GM23338 (cell line): Measurements from ENCODE around the gene ARPC5. TPM values are rescaled to one million over a fixed set of nuclear protein-coding genes. Genes with fewer than 3 reads are reported as not detected.

Source experiments
- ATAC-seq: fragments of 200-7000 bp; cut with Tn5 transposase; 3 replicates; pipeline ENCODE4 v1.9.1; 2020
- DNase-seq: peaks from one replicate; pipeline ENCODE4 v3.0.0-alpha.2; 2015; ENCODE audit warnings: low spot score
- H2AFZ ChIP-seq: fragments of 200-600 bp; sonication (generic); 2 replicates; pipeline ENCODE4 v1.8.0; 2016; ENCODE audit warnings: antibody characterized with exemption, mild to moderate bottlenecking, moderate library complexity
- H3F3A ChIP-seq: fragments of 200-600 bp; sonication (generic); replicated peaks from 2 replicates; pipeline ENCODE4 v1.8.0; 2017; ENCODE audit warnings: antibody characterized with exemption, mixed run types, low read depth
- H3K27ac ChIP-seq: fragments of 200-600 bp; sonication (generic); 2 replicates; pipeline ENCODE4 v1.6.1; 2016; ENCODE audit warnings: low read depth
- H3K27me3 ChIP-seq: fragments of 200-600 bp; sonication (generic); 2 replicates; pipeline ENCODE4 v1.8.0; 2016; ENCODE audit warnings: mild to moderate bottlenecking, mixed run types, moderate library complexity; ENCODE audit not compliant: insufficient read depth
- H3K36me3 ChIP-seq: fragments of 200-600 bp; sonication (generic); 2 replicates; pipeline ENCODE4 v1.8.0; 2016; ENCODE audit warnings: mild to moderate bottlenecking; ENCODE audit not compliant: insufficient read depth
- H3K4me1 ChIP-seq: fragments of 200-600 bp; sonication (generic); 2 replicates; pipeline ENCODE4 v1.8.0; 2016; ENCODE audit warnings: mild to moderate bottlenecking, moderate library complexity; ENCODE audit not compliant: insufficient read depth
- H3K4me2 ChIP-seq: fragments of 200-600 bp; sonication (generic); 2 replicates; pipeline ENCODE4 v1.7.1; 2017; ENCODE audit warnings: mixed run types
- H3K4me3 ChIP-seq: fragments of 200-600 bp; sonication (generic); 2 replicates; pipeline ENCODE4 v1.6.1; 2016; ENCODE audit warnings: mixed run types
- H3K79me2 ChIP-seq: fragments of 200-600 bp; sonication (generic); replicated peaks from 2 replicates; pipeline ENCODE4 v1.8.0; 2017; ENCODE audit warnings: mild to moderate bottlenecking; ENCODE audit not compliant: insufficient read depth
- H3K9me2 ChIP-seq: fragments of 200-600 bp; sonication (generic); 2 replicates; pipeline ENCODE4 v1.8.0; 2017; ENCODE audit not compliant: insufficient read depth
- H4K20me1 ChIP-seq: fragments of 200-600 bp; sonication (generic); replicated peaks from 2 replicates; pipeline ENCODE4 v1.8.0; 2017; ENCODE audit warnings: mild to moderate bottlenecking; ENCODE audit not compliant: insufficient read depth
- H3K27ac Mint-ChIP-seq: 2 replicates; pipeline ENCODE4 v1.8.0; 2020; ENCODE audit warnings: inconsistent platforms, mild to moderate bottlenecking, moderate library complexity, mixed read lengths
- H3K27me3 Mint-ChIP-seq: 3 replicates; pipeline ENCODE4 v1.8.0; 2022; ENCODE audit warnings: low read depth, mild to moderate bottlenecking, moderate library complexity, mixed read lengths, inconsistent platforms; ENCODE audit not compliant: insufficient read depth, poor library complexity
- H3K36me3 Mint-ChIP-seq: 3 replicates; pipeline ENCODE4 v1.8.0; 2021; ENCODE audit warnings: low read depth, mild to moderate bottlenecking, inconsistent platforms, moderate library complexity, mixed read lengths
- H3K4me1 Mint-ChIP-seq: 3 replicates; pipeline ENCODE4 v1.8.0; 2020; ENCODE audit warnings: mild to moderate bottlenecking, inconsistent platforms, mixed read lengths
- H3K4me3 Mint-ChIP-seq: 3 replicates; pipeline ENCODE4 v1.8.0; 2021; ENCODE audit warnings: moderate library complexity, mild to moderate bottlenecking, inconsistent platforms, mixed read lengths
- H3K9me3 Mint-ChIP-seq: 3 replicates; pipeline ENCODE4 v1.8.0; 2020; ENCODE audit warnings: moderate library complexity, mild to moderate bottlenecking, inconsistent platforms, mixed read lengths
- CREB1 ChIP-seq: fragments of 250-450 bp; sonication (Bioruptor Pico); IDR thresholded peaks from 2 replicates; pipeline ENCODE4 v1.5.0; 2020; ENCODE audit warnings: low read depth, mild to moderate bottlenecking, moderate library complexity
- CTCF ChIP-seq, 2 experiments: fragments of 200-600 bp in 1 of 2; sonication (generic) in 1 of 2; conservative IDR thresholded peaks; 2 replicates each; pipeline versions ENCODE4 v1.5.1 to v1.6.1; 2016 to 2017; ENCODE audit warnings: antibody characterized with exemption in 2 of 2, low read depth in 2 of 2, mild to moderate bottlenecking in 2 of 2, moderate library complexity in 1 of 2
- EZH2 ChIP-seq: fragments of 200-600 bp; sonication (generic); IDR thresholded peaks from one replicate; pipeline ENCODE4 v1.8.0; 2017; ENCODE audit warnings: antibody characterized with exemption, mild to moderate bottlenecking, low read depth; ENCODE audit not compliant: unreplicated experiment
- EZH2phosphoT487 ChIP-seq: fragments of 200-600 bp; sonication (generic); IDR thresholded peaks from one replicate; pipeline ENCODE4 v1.8.1; 2018; ENCODE audit warnings: antibody characterized with exemption; ENCODE audit not compliant: unreplicated experiment
- JUNB ChIP-seq: IDR thresholded peaks from one replicate; pipeline ENCODE4 v1.6.1; 2016; ENCODE audit warnings: antibody characterized with exemption; ENCODE audit not compliant: unreplicated experiment
- NANOG ChIP-seq: IDR thresholded peaks from 2 replicates; pipeline ENCODE4 v1.6.1; 2016; ENCODE audit warnings: antibody characterized with exemption, borderline replicate concordance
- STAT1 ChIP-seq: IDR thresholded peaks from one replicate; pipeline ENCODE4 v1.6.1; 2016; ENCODE audit warnings: antibody characterized with exemption; ENCODE audit not compliant: unreplicated experiment
- ZNF114 ChIP-seq: fragments of 250-450 bp; sonication (Bioruptor Pico); IDR thresholded peaks from 2 replicates; pipeline ENCODE4 v1.5.0; 2020; ENCODE audit warnings: mild to moderate bottlenecking, moderate library complexity
- ZNF331 ChIP-seq: fragments of 250-450 bp; sonication (Bioruptor Pico); IDR thresholded peaks from 2 replicates; pipeline ENCODE4 v1.5.0; 2020; ENCODE audit warnings: low read depth, mild to moderate bottlenecking, moderate library complexity
- ZNF462 ChIP-seq: fragments of 250-450 bp; sonication (Bioruptor Pico); IDR thresholded peaks from 2 replicates; pipeline ENCODE4 v1.5.0; 2020; ENCODE audit warnings: mild to moderate bottlenecking, moderate library complexity
- polyA plus RNA-seq: library from polyadenylated mRNA; unstranded; fragments of >200 nt; fragmentation: Nextera tagmentation; extraction: Ambion mirVana; gene quantifications from 2 replicates; pipeline ENCODE4 v1.2.1, GENCODE V29; 2016
- total RNA-seq: library from RNA; depleted of rRNA; stranded (reverse); fragments of >200 nt; shearing (Covaris generic); gene quantifications from 2 replicates; pipeline ENCODE4 v1.2.3, GENCODE V29; 2014

ARPC5 gene
- total and polyA plus RNA-seq, 2 experiments from 2014 or later: 75.4 to 98.9 TPM

- no peaks in the 10 kb centered on the region for H3K36me3 Mint-ChIP-seq
- H3K27ac ChIP-seq: no peak overlapping the region
- H3F3A ChIP-seq: no peaks in the 10 kb centered on the region
- H3K4me3 ChIP-seq: no peak overlapping the region
- no peak overlapping the region for H2AFZ ChIP-seq
- no peaks in the 10 kb centered on the region for H3K27me3 ChIP-seq
- H3K4me3 Mint-ChIP-seq: no peak overlapping the region
- no peak overlapping the region for H3K4me2 ChIP-seq
- H3K4me1 Mint-ChIP-seq: peaks cover 6% of the 10 kb centered on the region; the same call in 2 of the 3 replicates
- no peaks in the 10 kb centered on the region for H3K36me3 ChIP-seq
- no peaks in the 10 kb centered on the region for H3K27me3 Mint-ChIP-seq
- no peak overlapping the region for H3K27ac Mint-ChIP-seq
- H3K79me2 ChIP-seq: no peaks in the 10 kb centered on the region
- TF ChIP-seq ZNF114 (CRISPR knock-in tag) (no peak), CTCF (conservative IDR thresholded peaks at IDR 0.05; ENCODE audit: low read depth in 2 of 2) (no peak), NANOG (no peak), ZNF331 (no peak), STAT1 (no peak), CREB1 (no peak), JUNB (no peak)
- no peaks in the 10 kb centered on the region for H4K20me1 ChIP-seq
- ATAC-seq (no peak), DNase-seq (no peak)
- no peaks in the 10 kb centered on the region for H3K4me1 ChIP-seq
- H3K9me3 Mint-ChIP-seq: no peaks in the 10 kb centered on the region
- 0 out of 2 replicates have a peak, but pooled peaks cover 2% of the 10 kb centered on the region for H3K9me2 ChIP-seq
Observed at GRCh38 chr1:183646776-183647175, 11.2 kb upstream of the ARPC5 start.

- no peak overlapping the region for H3K27ac Mint-ChIP-seq
- Histone ChIP-seq H4K20me1 (no peaks in the 10 kb centered on the region), H3K27me3 (no peaks in the 10 kb centered on the region), H3F3A (no peaks in the 10 kb centered on the region), H3K9me2 (0 out of 2 replicates have a peak, but pooled peaks cover 2% of the 10 kb centered on the region), H2AFZ (no peak overlapping the region), H3K27ac (no peak overlapping the region), H3K4me3 (no peak overlapping the region), H3K36me3 (no peaks in the 10 kb centered on the region), H3K4me2 (no peak overlapping the region), H3K4me1 (no peaks in the 10 kb centered on the region), H3K79me2 (no peaks in the 10 kb centered on the region)
- DNase-seq (no peak), ATAC-seq (no peak)
- H3K27me3 Mint-ChIP-seq: no peaks in the 10 kb centered on the region
- H3K36me3 Mint-ChIP-seq: no peaks in the 10 kb centered on the region
- no peak overlapping the region for H3K4me3 Mint-ChIP-seq
- H3K4me1 Mint-ChIP-seq: no peaks in the 10 kb centered on the region
- no peaks in the 10 kb centered on the region for H3K9me3 Mint-ChIP-seq
- TF ChIP-seq CTCF (conservative IDR thresholded peaks at IDR 0.05; ENCODE audit: low read depth in 2 of 2) (no peak), JUNB (no peak), NANOG (no peak), ZNF462 (CRISPR knock-in tag) (no peak), STAT1 (no peak), EZH2phosphoT487 (no peak), EZH2 (no peak), CREB1 (no peak), ZNF114 (CRISPR knock-in tag) (no peak)
Observed at GRCh38 chr1:183645531-183645930, 9.9 kb upstream of the ARPC5 start.
